Caki2 (cell line): Measurements from ENCODE around the gene ZNF316. TPM values are rescaled to one million over a fixed set of nuclear protein-coding genes. Genes with fewer than 3 reads are reported as not detected.
"Not testable (repeated sequence)": the region's sequence is repeated elsewhere in the genome, so short reads cannot be mapped to it uniquely, and the experiment has no call there.

Source experiments
- DNase-seq: peaks from one replicate; pipeline ENCODE4 v3.0.0-alpha.2; 2015; ENCODE audit warnings: low read depth
- in situ Hi-C: cut with HindIII; loops from 2 replicates; pipeline ENCODE4 v1.10.0; 2016; ENCODE audit warnings: low sequenced_read_pairs, low pct_unique_long_range_greater_than_20kb, mixed read lengths
- total RNA-seq: library from RNA; depleted of rRNA; stranded (reverse); fragments of >200 nt; shearing (Covaris generic); gene quantifications from 2 replicates; pipeline ENCODE4 v1.2.3, GENCODE V29; 2014; ENCODE audit warnings: low replicate concordance

The ZNF316 gene
- total RNA-seq, 1 experiment from 2014 or later = 21.2 TPM

DNA sequence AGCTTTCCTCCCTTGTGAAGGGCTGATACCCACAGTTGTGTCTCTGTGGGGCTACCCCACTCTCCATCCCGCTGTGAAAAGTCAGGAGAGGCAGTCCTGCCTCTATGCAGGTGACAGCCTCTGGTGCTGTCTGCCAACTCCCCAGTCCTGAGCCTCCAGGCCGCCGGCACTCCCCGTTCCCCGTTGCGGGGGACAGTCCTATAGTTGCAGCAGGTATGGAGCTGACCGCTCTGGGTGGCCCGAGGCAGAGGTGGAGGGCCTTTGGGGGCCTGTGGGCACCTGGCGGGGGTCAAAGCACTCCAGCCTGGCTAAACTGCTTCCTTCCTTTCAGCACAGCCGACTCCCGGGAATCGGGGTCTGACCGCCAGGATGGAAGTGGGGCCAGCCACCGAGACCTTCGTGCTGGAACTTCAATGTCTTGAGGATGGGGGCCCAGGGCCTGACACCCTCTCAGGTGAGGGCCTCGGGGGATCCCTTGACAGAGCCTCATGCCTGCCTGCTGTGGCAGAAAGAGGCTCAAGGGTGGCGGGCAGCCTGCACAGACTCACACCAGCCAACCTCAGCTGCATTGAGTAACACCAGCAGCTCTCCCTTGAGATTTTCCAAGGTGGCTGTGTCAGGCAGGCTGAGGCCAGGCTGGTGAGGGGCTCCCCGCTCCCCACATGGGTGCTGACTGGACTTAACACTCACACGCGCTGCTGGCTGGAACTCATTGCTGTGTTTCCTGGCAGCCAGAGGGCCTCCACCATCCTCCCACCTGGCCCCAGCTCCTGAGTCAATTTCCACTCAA lies 20.1 kb upstream of the ZNF316 start:
- DNase-seq = no peak
- in situ Hi-C loops = no loop called here

DNA sequence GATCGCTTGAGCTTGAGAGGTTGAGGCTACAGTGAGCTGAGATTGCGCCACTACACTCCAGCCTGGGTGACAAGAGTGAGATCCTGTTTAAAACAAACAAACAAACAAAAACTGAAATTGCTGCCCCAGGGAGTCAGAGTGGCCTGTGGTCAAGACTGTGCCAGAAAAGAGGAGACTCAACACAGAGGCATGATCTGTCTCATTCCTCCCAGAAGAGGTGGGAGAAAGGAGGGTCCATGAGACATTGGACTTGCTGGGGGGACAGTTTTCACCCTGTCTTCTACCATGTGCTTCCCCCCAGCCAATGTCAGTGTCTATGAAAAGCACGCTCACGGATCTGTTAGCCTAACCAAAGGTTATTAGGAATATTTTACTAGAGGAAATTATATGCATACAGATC lies 18.5 kb upstream of the ZNF316 start:
- no peak for DNase-seq
- in situ Hi-C loops = no loop called here

DNA sequence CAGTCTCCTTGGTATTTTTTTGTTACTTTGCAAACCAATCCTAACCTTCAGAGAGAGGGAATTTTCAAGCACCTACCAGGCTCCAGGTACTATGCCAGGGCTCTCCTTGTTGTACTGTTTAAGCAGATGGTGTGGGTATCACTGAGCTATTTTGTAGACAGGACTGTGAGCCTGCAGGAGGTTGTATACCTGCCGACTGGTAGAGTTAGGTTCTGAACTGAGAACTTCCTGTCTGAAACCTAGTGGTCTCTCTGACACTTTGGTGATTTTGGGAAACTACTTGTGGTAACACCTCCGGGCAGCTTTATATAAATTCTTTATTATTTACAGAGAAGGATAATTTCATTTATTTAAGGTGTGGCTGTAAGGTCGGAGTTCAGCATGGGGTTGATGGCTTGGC lies 17.2 kb upstream of the ZNF316 start:
- in situ Hi-C loops = no loop called here
- no peak for DNase-seq

DNA sequence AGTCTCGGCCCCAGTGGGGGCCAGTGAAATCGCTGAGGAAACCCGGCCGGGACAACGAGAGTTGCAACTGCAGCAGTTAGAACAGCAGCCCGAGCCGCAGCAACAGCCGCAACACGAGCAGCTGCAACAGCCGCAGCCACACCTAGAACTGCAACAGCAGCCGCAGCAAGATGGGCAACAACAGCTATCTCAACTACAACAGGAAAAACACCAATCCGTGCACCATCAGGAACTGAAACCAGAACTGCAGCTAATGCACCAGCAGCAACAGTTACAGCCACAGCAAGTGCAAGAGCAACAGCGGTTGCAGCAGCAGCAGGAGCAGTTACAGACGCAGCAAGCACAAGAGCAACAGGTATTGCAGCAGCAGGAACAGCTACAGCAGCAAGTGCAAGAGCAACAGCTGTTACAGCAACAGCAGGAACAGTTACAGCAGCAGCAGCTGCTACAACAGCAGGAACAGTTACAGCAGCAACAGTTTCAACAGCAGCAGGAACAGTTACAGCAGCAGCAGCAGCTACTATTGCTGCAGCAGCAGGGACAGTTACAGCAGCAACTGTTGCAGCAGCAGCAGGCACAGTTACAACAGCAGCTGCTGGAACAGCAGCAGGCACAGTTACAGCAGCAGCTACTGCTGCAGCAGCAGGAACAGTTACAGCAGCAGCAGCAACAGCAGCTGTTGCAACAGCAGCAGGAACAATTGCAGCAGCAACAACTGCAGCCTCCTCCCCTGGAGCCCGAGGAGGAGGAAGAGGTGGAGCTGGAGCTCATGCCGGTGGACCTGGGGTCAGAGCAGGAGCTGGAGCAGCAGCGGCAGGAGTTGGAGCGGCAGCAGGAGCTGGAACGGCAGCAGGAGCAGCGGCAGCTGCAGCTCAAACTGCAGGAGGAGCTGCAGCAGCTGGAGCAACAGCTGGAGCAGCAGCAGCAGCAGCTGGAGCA lies 15.7 kb upstream of the ZNF316 start:
- in situ Hi-C loops = no loop called here
- DNase-seq = no peak

DNA sequence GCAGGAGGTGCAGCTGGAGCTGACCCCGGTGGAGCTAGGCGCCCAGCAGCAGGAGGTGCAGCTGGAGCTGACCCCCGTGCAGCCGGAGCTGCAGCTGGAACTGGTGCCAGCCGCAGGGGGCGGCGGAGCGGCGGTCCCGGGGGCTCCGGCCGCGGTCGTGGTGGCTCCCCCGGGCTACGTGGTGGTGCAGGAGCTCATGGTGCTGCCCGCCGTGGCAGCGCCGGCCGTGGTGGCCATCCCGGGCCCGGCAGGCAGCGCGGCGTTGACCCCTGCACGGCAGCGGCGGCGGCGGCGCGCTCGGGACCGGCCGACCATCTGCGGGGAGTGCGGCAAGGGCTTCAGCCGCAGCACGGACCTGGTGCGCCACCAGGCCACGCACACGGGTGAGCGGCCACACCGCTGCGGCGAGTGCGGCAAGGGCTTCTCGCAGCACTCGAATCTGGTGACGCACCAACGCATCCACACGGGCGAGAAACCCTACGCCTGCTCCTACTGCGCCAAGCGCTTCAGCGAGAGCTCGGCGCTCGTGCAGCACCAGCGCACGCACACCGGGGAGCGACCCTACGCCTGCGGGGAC lies 14.9 kb upstream of the ZNF316 start:
- in situ Hi-C loops = no loop called here
- DNase-seq = no peak

DNA sequence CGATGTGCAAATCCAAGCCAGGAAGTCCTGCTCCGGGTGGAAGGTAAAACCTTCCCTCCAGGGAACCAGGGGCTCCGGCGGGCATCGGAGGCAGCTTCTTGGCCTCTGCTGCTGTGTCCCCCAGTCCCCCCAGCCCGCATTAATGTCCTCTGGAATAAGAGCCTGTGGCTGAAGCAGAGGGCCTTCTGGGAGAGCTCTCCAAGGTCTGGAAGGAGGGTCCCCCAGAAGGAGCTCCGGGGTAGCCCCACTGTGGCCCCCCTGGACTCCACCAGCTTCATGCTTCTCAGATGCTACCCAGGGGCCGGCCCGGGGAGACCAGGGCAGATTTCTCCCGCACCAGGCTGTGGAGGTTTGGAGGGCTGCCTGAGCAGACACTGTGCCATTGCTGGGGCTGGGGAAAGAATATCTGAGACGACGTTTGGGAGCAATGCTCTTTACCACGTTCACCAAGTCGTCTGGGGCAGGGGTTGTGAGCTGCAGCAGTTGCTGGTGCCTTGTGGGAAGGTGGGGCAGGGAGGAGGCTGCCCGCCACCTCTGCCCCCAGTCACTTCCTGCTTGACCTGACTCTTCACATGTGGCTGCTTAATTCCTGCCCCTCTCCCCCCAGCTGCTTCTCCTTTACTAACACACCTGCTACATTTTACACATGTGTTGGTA lies 13.4 kb upstream of the ZNF316 start:
- no peak for DNase-seq
- in situ Hi-C loops = no loop called here

DNA sequence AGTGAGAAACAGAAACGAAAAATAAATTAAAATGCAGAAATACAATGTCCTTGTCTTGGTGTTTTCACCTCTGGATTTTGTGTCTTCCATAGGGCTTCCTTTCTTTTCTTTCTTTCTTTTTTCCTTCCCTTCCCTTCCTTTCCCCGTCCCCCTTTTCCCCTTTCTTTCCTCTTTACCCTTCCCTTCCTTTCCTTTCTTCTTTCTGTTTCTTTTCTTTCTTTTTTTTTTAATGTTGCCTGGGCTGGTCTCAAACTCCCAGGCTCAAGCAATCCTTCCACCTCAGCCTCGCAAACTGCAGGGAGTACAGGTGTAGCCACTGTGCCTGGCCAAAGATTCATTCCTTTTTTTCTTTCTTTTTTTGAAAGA lies 12.9 kb upstream of the ZNF316 start:
- in situ Hi-C loops = no loop called here

DNA sequence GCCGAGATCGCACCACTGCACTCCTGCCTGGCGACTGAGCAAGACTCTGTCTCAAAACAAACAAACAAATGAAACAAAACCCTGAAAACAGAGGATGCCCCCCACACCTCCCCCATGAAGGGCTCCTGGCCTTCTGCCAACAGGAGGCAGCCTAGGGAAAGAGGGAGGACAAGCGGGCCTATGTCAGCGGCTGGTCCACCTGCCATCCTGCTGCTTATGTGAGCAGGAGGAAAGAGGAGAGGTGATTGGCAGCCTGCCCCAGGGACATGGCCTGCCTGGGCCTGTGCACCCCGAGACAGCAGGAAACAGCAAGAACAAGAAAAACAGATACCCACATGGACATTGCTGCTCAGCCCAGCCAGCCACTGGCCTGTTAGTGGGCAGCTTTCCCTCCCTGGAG lies 9.1 kb upstream of the ZNF316 start:
- DNase-seq = no peak
- in situ Hi-C loops = no loop called here

More for the DNA sequence above, 12.9 kb upstream of the ZNF316 start:
- no peak for DNase-seq

DNA sequence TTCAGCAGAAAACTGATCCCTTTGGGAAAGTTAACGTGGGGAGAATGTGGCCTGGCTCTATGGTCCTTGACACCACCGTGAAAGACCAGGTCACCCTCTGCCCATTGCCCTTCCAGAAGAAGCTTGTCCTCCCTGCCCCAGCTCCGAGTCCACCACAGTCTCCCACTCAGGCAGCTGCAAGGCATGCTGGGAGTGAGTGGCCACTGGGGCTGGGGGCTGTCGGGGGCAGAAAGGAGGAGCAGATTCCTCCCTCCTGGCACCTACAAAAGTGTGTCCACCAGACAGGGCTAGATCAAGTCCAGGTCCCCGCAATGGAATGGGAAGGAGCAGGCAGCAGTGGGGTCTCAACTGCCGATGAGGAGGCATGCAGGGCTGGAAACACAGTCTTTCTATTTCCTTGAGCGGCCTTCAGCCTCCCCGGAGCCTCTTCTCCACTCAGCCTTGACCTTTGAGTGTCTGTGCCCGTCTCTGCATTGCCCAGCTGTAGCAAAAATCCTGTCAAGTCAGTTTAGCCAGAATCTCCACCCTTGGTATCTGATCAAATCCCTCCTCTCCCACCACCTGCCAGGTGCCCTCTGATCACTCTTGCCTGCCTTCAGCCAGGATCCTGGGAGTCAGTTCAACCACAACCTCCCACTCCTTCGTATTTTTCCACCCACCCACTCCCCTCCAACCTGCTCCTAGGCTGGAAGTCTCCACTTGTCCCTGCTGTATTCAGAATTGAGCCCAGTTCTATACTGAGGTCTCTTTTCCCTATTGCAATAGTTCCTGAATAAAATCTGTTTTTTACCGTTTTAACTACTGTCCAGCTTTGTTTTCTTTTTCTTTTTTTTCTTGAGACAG lies 6.9 kb upstream of the ZNF316 start:
- in situ Hi-C loops = no loop called here
- no peak for DNase-seq

DNA sequence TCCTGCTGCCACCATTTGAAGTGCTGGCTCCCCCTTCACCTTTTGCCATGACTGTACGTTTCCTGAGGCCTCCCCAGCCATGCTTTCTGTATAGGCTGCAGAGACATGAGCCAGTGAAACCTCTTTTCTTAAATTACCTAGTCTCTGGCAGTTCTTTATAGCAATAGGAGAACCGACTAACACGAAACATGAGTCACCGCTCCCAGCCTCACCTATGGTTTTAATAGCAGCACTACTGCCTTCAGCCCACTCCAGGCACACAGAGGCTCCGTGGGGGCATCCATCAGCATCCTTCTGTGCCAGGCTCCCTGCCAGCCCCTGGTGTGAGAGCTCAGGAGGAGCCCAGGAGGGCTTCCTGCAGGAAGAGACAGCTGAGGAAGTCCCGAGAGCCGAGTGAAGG lies 5.5 kb upstream of the ZNF316 start:
- in situ Hi-C loops = no loop called here
- DNase-seq = no peak

DNA sequence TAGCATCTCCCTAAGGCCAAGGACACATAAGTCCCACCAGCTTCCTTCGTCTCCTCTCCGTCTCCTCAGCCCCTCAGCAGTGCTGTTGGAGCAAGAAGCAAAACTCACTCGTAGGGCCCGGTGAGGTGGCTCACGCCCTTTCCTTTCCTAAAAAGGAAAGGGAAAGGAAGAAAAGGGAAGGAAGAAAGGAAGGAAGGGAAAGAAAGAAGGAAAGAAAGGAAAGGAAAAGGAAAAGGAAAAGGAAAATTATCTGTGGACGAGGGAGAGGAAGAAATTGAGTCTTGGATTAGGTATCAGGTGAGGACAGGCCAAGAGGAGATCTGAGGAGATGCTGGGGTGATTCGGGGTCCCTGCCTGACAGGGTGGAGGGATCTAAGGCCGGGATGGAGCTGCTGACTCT lies 3.1 kb upstream of the ZNF316 start:
- in situ Hi-C loops = no loop called here
- no peak for DNase-seq

DNA sequence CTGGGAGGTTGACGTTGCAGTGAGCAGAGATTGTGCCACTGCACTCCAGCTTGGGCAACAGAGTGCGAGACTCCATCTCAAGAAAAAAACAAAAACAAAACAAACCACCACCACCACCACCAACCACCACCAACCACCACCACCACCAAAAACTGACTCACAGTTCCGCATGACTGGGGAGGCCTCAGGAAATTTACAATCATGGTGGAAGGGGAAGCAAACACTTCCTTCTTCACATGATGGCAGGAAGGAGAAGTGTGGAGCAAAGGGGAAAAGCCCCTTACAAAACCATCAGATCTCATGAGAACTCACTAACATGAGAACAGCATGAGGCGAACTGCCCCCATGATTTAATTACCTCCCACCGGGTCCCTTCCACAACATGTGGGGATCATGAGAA lies 2.1 kb upstream of the ZNF316 start:
- in situ Hi-C loops = not testable (repeated sequence)
- peak; percentile 35 for DNase-seq

DNA sequence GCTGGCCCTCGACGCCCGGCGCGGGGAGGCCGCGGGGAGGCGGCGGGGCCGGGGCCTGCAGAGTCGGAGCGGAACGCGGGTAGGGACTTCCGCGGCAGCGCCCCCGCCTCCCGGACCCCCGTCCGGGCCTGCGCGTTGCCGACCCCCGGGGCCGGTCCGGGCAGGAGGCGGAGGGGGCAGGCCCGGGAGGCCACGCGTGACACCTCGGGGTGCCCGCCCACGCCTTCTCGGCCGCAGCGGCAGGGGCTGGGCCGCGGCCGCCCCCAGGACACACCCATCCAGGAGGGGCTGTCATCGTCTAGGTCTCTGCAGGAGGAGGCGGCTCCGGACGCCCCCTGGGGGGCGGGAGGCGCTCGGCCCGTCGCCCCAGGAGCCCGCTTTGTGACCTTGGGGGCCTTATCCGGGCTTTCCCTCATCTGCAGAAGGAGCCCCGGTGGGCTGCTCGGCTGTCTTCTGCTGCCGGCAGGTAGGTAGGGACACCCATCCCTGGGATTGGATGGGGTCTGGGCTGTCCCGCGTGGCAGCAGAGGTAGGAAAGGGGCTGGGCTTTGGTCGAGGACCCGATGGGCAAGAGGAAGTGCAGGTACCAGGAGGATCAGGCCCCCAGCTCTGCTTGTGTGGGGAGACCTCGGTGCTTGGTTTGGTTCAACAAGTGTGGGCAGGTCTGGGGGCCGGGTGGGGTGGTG lies 569 bp downstream of the ZNF316 start:
- DNase-seq = peak; percentile 35
- in situ Hi-C loops = no loop called here

DNA sequence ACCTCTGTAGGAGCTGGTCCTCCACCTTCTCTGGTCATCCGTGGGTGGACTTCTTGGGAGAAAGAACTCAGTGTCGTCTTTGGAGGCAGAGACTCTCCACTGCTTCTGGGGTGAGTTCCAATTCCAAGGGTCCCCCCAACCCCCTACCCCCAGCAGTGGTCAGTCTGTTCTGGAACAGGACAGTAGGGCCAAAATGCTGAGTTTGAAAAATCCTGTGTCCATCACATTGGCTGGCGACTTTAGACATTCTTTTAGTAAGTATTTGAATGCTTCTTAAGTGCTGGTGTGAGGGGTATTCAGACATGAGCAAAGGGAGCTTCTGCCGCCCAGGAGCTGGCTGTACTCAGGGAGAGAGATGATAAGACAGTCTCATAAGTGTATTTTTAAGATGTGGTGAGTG lies 1.9 kb downstream of the ZNF316 start:
- in situ Hi-C loops = no loop called here
- DNase-seq = no peak

DNA sequence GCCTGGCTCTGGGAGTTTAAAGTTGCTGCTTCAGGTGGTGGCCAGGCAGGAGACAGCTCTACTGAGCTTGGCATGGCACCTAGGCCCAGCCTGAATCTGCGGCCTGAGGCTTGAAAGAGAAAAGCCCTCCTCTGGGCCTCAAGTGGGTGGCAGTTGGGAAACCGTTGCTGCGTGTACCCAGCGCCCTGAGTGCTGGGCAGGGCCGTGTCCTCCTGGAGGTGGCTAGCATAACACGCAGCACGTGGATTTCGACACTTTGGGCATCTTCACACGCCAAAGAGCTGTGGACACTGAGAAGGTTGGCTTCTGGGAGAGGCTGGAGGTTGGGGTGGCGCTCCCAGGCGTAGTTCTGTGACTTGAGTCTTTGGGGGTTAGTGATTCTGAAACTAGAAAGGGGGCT lies 2.5 kb downstream of the ZNF316 start:
- in situ Hi-C loops = no loop called here
- DNase-seq = no peak

DNA sequence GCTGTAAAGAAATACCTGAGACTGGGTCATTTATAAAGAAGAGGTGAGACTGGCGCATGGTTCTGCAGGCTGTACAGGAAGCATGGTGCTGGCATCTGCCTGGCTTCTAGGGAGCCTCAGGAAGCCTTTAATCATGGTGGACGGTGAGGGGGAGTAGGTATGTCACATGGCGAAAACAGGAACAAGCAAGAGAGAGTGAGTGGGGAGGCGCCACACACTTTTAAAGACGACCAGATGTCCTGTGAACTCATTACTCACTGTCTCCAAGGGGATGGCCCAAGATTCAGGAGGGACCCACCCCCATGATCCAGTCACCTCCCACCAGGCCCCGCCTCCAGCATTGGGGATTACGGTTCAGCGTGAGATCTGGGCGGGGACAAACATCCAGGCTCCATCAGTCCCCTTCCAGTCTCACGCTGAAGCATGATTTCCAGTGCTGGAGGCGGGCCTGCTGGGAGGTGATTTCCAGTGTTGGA lies 3.2 kb downstream of the ZNF316 start:
- DNase-seq = peak; percentile 56

DNA sequence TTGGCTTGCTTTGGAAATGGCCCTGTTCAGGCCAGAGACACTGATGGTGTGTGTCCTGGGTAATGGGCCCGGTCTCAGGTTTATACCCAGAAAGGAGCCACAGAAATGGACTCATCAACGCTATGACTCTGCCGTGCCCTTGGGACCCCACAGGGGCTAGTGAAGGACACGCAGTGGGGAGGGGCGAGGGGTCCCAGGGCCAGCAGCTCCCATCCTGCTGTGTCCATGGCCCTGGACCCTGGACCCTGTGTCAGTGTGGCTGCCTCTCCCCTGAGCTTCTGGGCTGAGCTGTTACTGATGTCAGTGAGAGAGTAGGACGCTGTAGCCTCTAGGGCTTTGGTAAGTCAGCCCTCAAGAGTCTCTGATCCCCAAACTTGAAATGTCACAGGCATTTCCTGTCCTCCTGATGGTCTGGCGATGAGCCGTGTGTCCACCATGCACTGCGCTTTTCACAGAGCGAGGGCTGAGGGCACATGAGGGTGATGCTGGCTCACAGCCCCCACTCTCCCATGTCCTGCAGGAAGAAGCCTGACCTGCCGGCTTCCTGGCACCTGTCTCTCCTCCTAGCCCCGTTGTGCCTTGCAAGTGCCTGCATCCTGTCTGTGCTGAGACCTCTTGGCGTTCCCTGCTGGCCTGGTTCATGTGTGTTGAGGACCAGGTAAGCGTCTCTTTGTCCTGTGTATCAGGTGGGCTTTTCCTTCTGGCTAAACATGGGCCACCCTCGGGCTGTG lies 4.4 kb downstream of the ZNF316 start:
- no peak for DNase-seq
- in situ Hi-C loops = no loop called here

More for the DNA sequence above, 3.2 kb downstream of the ZNF316 start:
- in situ Hi-C loops = no loop called here
